ENCODE results near the gene GJE1.

GRCh38 chr6:142132625-142133024 is at the start of gene GJE1:
- TF ChIP-seq CTCF (IDR thresholded peaks at IDR 0.05), result no peak
- no peak for TF ChIP-seq POLR2A (IDR thresholded peaks at IDR 0.05)
